ENCODE data around the gene GNAL.
"Not testable (repeated sequence)": the region's sequence is repeated elsewhere in the genome, so short reads cannot be mapped to it uniquely, and the experiment has no call there.

Gene GNAL

GRCh38 chr18:11688972-11689668 lies at the start of gene GNAL:
Gene GNAL (plus strand): TSS chr18:11689264. CDS start chr18:11689564, 300 bp downstream.
- DNase-seq, result peak; percentile 30

GRCh38 chr18:11647310-11647709 lies 41.8 kb upstream of the GNAL start:
- DNase-seq, result not testable (repeated sequence)

- not testable (repeated sequence) for DNase-seq
Measured at GRCh38 chr18:11647804-11648203, 41.3 kb upstream of the GNAL start.

GRCh38 chr18:11649839-11650238 lies 39.2 kb upstream of the GNAL start:
- no peak for DNase-seq

- DNase-seq, result no peak
Measured at GRCh38 chr18:11651899-11652298, 37.2 kb upstream of the GNAL start.

GRCh38 chr18:11653521-11653920 lies 35.5 kb upstream of the GNAL start:
- DNase-seq, result no peak

GRCh38 chr18:11654736-11655605 lies 34.1 kb upstream of the GNAL start:
- DNase-seq, result no peak

- no peak for DNase-seq
Measured at GRCh38 chr18:11655606-11655932, 33.5 kb upstream of the GNAL start.

GRCh38 chr18:11657152-11657551 lies 31.9 kb upstream of the GNAL start:
- DNase-seq, result no peak

GRCh38 chr18:11657554-11657953 lies 31.5 kb upstream of the GNAL start:
- no peak for DNase-seq

- no peak for DNase-seq
Measured at GRCh38 chr18:11658019-11658418, 31.0 kb upstream of the GNAL start.

GRCh38 chr18:11658989-11659388 lies 30.1 kb upstream of the GNAL start:
- no peak for DNase-seq

- no peak for DNase-seq
Measured at GRCh38 chr18:11660691-11661090, 28.4 kb upstream of the GNAL start.

- no peak for DNase-seq
Measured at GRCh38 chr18:11661430-11661829, 27.6 kb upstream of the GNAL start.

- no peak for DNase-seq
Measured at GRCh38 chr18:11663439-11664029, 25.5 kb upstream of the GNAL start.

- DNase-seq, result no peak
Measured at GRCh38 chr18:11664286-11664685, 24.8 kb upstream of the GNAL start.

- no peak for DNase-seq
Measured at GRCh38 chr18:11665146-11665545, 23.9 kb upstream of the GNAL start.

GRCh38 chr18:11665587-11665986 lies 23.5 kb upstream of the GNAL start:
- DNase-seq, result no peak

GRCh38 chr18:11666176-11666575 lies 22.9 kb upstream of the GNAL start:
- DNase-seq, result no peak

GRCh38 chr18:11666831-11667230 lies 22.2 kb upstream of the GNAL start:
- no peak for DNase-seq

- DNase-seq, result no peak
Measured at GRCh38 chr18:11667578-11667977, 21.5 kb upstream of the GNAL start.

- DNase-seq, result no peak
Measured at GRCh38 chr18:11668441-11669169, 20.5 kb upstream of the GNAL start.

- no peak for DNase-seq
Measured at GRCh38 chr18:11669271-11669947, 19.7 kb upstream of the GNAL start.

Measured in NCI-H2029 treated with DMSO at 0.1 percent for 48 hours (cell line).